GM18511 (cell line): ENCODE results near the gene RHEX.
"Not testable (repeated sequence)": the region's sequence is repeated elsewhere in the genome, so short reads cannot be mapped to it uniquely, and the experiment has no call there.

Experiments used
- ATAC-seq: cut with Tn5 transposase; IDR thresholded peaks from one replicate; pipeline ENCODE4 v1.9.1; 2021; ENCODE audit warnings: mild to moderate bottlenecking, moderate library complexity; ENCODE audit not compliant: unreplicated experiment

RHEX gene

DNA sequence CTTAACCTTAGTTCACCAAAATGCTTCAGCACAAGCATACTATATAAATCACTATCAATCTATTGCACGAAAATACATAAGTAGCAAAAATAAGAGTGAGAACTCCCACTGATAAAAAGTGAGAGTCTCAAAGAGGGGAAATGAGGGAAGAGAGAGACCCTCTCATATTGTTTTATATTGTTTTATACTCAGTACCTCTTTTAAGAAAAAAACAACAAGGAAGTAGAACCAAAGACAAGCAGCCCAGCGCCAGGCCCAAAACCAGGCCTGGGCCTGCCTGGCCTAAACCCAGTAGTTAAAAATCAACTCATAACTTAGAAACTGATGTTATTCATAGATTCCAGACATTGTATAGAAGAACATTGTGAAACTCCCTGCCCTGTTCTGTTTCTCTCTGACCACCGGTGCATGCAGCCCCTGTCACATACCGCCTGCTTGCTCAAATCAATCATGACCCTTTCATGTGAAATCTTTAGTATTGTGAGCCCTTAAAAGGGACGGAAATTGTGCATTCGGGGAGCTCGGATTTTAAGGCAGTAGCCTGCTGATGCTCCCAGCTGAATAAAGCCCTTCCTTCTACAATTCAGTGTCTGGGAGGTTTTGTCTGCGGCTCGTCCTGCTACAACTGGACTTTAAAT is 5.4 kb downstream of the RHEX start:
- ATAC-seq: not testable (repeated sequence)

DNA sequence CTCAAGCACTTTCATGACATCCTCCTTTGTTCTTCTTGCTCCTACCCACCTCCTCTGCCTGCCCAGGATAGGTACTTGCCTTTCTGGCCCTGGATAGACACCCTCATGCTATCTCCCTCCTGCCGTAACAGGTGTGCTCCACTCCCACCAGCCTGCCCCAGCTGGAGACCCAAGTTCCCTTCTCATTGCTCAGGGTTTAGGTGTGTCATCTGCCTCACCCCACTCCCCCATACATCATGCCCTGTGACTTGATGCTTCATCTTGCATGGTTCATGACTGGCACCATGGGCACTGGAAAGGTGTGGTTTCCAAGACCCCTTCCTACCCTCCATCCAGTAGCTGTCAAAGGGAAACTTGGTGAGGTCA is 5.9 kb downstream of the RHEX start:
- no peak for ATAC-seq

- ATAC-seq: no peak
These were observed 6.5 kb downstream of the RHEX start for GRCh38 chr1:206059355-206059915.

GRCh38 chr1:206060844-206061243 is 7.9 kb downstream of the RHEX start:
- no peak for ATAC-seq

- ATAC-seq: no peak
These were observed 9.5 kb downstream of the RHEX start for GRCh38 chr1:206062464-206062863.

GRCh38 chr1:206064001-206064400 is 11.0 kb downstream of the RHEX start:
- not testable (repeated sequence) for ATAC-seq

GRCh38 chr1:206064501-206064900 is 11.5 kb downstream of the RHEX start:
- ATAC-seq: not testable (repeated sequence)

- ATAC-seq: no peak
These were observed 12.7 kb downstream of the RHEX start for GRCh38 chr1:206065547-206066145.

- ATAC-seq: peak; percentile 82
These were observed 13.7 kb downstream of the RHEX start for GRCh38 chr1:206066479-206067171.

DNA sequence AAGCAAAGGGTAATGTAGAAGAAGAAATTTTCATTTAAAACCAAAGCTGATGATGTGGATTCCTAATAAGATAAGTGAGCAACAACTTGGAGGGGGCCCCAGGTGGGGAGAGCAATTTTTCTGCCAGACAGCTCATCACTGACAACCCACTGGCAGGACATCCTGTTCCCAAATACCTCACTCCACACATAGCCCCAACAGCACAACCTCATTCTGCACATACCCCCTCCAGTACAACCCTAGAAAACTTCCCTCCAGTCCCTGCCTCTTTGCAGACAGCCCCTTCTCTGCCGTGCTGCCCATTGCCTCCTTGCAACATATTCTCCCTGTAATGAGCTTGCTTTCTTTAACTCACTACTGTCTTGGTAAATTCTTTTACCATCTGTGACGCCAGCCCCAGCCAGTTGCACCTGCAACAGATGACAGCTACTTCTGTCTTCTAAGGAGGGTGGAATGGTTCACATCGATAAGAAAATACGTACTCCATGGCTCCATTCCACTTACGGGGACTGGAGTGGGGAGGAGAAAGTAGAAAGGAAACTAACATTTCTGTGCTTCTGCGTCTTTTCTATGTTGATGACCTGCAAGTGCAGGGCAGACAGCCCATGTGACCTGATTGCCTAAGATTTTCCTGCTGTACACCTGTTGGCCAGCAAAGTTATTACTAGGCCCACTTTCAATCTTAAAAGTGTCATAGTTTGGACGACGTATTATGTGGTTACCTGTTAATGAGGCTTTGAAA is 14.7 kb downstream of the RHEX start:
- no peak for ATAC-seq

GRCh38 chr1:206068314-206068713 is 15.3 kb downstream of the RHEX start:
- ATAC-seq: no peak

DNA sequence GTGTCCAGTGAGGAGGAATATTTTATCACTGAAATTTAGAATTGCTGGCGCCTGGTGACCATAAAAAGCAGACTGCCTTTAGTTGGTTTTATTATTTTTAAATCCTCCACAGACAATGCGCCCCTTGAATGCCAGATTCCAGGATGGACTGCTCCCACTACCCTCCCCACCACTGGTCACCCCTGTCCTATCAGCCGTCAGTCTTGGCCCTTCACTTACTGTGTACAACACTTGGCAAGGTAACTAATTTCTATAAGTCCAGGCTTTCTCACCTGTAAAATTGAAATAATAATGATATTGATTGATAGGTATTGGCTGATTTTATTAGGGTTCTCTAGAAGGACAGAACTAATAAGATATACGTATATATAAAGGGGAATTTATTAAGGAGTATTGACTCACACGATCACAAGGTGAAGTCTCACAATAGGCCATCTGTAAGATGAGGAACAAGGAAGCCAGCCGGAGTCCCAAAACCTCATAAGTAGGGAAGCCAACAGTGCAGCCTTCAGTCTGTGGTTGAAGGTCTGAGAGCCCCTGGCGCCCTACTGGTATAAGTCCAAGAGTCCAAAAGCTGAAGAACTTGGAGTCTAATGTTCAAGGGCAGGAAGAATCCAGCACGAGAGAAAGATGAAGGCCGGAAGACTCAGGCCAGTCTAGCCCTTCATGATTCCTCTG is 17.8 kb downstream of the RHEX start:
- no peak for ATAC-seq

- no peak for ATAC-seq
These were observed 21.9 kb downstream of the RHEX start for GRCh38 chr1:206074839-206075238.

DNA sequence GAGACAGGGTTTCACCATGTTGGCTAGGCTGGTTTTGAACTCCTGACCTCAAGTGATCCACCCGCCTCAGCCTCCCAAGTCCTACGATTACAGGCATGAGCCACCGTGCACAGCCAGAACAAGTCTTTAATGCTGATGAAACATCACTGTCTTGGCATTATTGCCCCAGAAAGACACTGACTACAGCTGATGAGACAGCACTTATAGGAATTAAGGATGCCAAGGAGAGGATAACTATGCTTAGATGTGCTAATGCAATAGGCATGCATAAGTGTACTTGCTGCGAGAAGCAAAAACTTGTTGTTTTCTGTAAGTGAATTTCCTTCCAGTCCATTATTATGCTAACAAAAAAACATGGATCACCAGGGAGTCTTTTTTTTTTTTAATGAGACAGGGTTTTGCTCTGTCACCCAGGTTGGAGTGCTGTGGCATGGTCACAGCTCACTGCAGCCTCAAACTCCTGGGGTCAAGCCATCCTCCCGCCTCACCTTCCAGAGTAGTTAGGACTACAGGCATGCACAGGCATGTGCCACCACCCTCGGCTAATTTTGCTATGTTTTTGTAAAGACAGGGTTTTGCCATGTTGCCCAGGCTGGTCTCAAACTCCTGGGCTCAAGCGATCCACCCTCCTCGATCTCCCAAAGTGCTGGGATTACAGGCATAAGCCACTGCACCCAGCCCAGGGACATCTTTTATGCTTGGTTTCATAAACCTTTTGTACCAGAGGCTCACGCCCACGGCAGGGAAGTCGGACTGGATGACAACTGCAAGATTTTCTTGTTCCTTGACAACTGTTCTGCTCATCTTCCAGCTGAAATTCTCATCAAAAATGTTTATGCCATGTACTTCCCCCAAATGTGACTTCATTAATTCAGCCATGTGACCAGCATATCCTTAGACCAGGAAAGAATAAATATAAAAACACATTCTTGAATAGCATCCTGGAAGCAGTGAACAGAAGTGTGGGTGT is 23.1 kb downstream of the RHEX start:
- ATAC-seq: no peak

GRCh38 chr1:206079135-206079534 is 26.2 kb downstream of the RHEX start:
- no peak for ATAC-seq

GRCh38 chr1:206080026-206080820 is 27.2 kb downstream of the RHEX start:
- no peak for ATAC-seq

- ATAC-seq: no peak
These were observed 28.9 kb downstream of the RHEX start for GRCh38 chr1:206081856-206082255.

GRCh38 chr1:206082831-206083695 is 30.1 kb downstream of the RHEX start:
- ATAC-seq: no peak
